ENCODE measurements around the gene CALY.
A peak's percentile ranks its signal among the peaks of the same experiment; 100 is the strongest.

The CALY gene

GRCh38 chr10:133361773-133362441 lies 25.2 kb upstream of the CALY start:
- peak overlapping the region; percentile 39 for H3K4me3 Mint-ChIP-seq
- no peak for DNase-seq (ENCODE audit: low spot score in 2 of 2)
- peaks cover 11% of the 10 kb centered on the region for H3K4me1 Mint-ChIP-seq
- no peaks in the 10 kb centered on the region for H3K27me3 Mint-ChIP-seq
- H3K36me3 Mint-ChIP-seq (ENCODE audit: insufficient read depth): peaks cover 9% of the 10 kb centered on the region
- ATAC-seq (replicated peaks; ENCODE audit: extremely low read depth, poor library complexity, severe bottlenecking): no peak
- H3K9me3 Mint-ChIP-seq: no peaks in the 10 kb centered on the region
- H3K27ac Mint-ChIP-seq (ENCODE audit: low read depth): peak overlapping the region; percentile 81

DNA sequence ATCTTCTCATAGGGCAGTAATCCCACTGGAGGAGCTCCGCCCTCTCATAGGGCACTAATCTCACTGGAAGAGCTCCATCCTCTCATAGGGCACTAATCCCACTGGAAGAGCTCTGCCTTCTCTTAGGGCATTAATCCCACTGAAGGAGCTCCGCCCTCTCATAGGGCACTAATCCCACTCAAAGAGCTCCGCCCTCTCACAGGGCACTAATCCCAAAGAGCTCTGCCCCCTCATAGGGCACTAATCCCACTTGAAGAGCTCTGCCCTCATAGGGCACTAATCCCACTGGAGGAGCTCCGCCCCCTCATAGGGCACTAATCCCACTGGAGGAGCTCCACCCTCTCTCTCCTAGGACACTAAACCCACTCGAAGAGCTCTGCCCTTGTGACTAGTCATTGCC lies 24.5 kb upstream of the CALY start:
- H3K27me3 Mint-ChIP-seq: no peaks in the 10 kb centered on the region

DNA sequence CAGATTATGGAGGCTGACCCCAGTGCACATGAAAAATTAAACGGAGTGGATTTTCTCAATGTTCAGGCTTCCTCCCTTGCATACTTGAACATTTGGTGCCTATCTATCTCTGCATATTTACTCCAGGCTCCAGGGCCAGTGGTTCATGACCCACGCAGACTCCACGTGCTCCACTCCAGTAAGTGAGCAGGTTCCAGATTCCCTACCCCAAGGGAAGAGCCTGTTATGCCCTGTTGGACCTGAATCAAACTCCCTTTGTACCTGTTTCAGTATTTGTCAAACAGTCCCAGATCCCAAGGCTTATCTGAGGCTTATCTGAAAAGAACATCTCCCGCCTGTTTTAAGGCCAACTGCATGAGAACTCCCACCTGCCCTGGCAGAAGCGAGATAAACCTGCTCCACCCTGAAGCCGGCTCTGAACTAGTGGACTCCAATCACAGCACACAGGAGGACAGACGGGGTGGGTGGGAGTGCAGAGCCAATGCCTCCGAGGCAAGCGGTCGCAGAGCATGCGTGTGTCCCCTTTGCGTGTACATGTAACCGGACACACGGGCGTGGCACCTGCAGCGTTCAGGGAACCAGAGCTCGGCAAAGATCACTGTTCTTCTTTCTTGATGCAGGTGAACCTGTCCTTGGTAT lies 23.4 kb upstream of the CALY start:
- DNase-seq (ENCODE audit: low spot score in 2 of 2) (no peak), ATAC-seq (replicated peaks; ENCODE audit: extremely low read depth, poor library complexity, severe bottlenecking) (no peak)
- Mint-ChIP-seq H3K4me1 (peaks cover 16% of the 10 kb centered on the region), H3K4me3 (no peak overlapping the region), H3K27me3 (no peaks in the 10 kb centered on the region), H3K9me3 (no peaks in the 10 kb centered on the region), H3K27ac (ENCODE audit: low read depth) (peak overlapping the region; percentile 64), H3K36me3 (ENCODE audit: insufficient read depth) (peaks cover 8% of the 10 kb centered on the region)

More for the DNA sequence above, 24.5 kb upstream of the CALY start:
- peak overlapping the region; percentile 81 for H3K27ac Mint-ChIP-seq (ENCODE audit: low read depth)
- H3K9me3 Mint-ChIP-seq: no peaks in the 10 kb centered on the region
- H3K4me3 Mint-ChIP-seq: peak overlapping the region; percentile 39
- ATAC-seq (replicated peaks; ENCODE audit: extremely low read depth, poor library complexity, severe bottlenecking) (no peak), DNase-seq (ENCODE audit: low spot score in 2 of 2) (no peak)
- H3K4me1 Mint-ChIP-seq: peaks cover 12% of the 10 kb centered on the region
- H3K36me3 Mint-ChIP-seq (ENCODE audit: insufficient read depth): peaks cover 9% of the 10 kb centered on the region

GRCh38 chr10:133359554-133359971 lies 22.9 kb upstream of the CALY start:
- Mint-ChIP-seq H3K27ac (ENCODE audit: low read depth) (no peak overlapping the region), H3K36me3 (ENCODE audit: insufficient read depth) (peaks cover 8% of the 10 kb centered on the region), H3K9me3 (no peaks in the 10 kb centered on the region), H3K27me3 (no peaks in the 10 kb centered on the region), H3K4me1 (peaks cover 16% of the 10 kb centered on the region), H3K4me3 (no peak overlapping the region)
- ATAC-seq (replicated peaks; ENCODE audit: extremely low read depth, poor library complexity, severe bottlenecking) (no peak), DNase-seq (ENCODE audit: low spot score in 2 of 2) (no peak)

GRCh38 chr10:133358925-133359310 lies 22.2 kb upstream of the CALY start:
- peak overlapping the region; percentile 16 for H3K4me3 Mint-ChIP-seq
- no peak for ATAC-seq (replicated peaks; ENCODE audit: extremely low read depth, poor library complexity, severe bottlenecking)
- peaks cover 16% of the 10 kb centered on the region for H3K4me1 Mint-ChIP-seq
- H3K36me3 Mint-ChIP-seq (ENCODE audit: insufficient read depth): peaks cover 6% of the 10 kb centered on the region
- no peaks in the 10 kb centered on the region for H3K27me3 Mint-ChIP-seq
- DNase-seq (ENCODE audit: low spot score in 2 of 2): no peak
- H3K9me3 Mint-ChIP-seq: no peaks in the 10 kb centered on the region
- no peak overlapping the region for H3K27ac Mint-ChIP-seq (ENCODE audit: low read depth)

DNA sequence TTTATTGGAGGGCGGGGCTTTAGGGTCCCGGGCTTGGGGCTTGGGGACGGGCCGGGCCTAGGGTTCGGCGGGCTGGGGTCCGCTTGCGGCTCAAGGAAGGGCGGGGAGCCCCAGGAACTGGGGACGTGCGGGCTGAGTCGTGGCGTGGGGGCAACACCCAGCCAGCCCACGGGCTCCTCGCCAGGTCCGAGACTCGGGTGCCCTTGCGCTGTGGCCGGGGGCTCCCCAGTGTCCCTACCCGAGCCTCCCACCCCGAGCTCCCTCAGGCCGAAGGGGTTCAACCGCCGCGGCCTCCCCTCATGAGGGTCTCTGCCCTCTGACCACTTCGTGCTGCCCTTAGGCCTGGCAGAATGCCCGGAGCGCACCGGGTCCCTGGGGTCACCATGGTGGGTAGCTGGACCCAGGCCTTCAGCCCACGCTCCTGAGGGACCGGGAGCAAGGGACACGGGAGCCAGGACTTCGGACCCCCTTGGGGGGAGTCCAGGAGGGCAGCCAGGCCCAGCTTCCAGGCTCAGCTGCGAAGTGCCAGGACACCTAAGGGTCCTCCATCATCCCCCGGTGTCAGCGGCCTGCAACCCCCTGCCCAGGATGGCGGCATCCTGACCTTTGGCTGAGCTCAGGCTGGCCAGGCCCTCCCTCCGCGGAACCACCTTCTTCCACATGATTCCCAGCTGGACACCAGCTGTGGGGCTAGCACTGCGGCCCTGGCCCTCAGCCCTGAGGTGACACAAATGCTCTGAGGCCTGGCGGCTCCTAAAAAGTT lies 21.6 kb upstream of the CALY start:
- Mint-ChIP-seq H3K27me3 (no peaks in the 10 kb centered on the region), H3K27ac (ENCODE audit: low read depth) (no peak overlapping the region), H3K36me3 (ENCODE audit: insufficient read depth) (peaks cover 5% of the 10 kb centered on the region), H3K4me1 (peaks cover 16% of the 10 kb centered on the region), H3K4me3 (peak overlapping the region; percentile 63), H3K9me3 (no peaks in the 10 kb centered on the region)
- DNase-seq (ENCODE audit: low spot score in 2 of 2): no peak
- ATAC-seq (replicated peaks; ENCODE audit: extremely low read depth, poor library complexity, severe bottlenecking): no peak

DNA sequence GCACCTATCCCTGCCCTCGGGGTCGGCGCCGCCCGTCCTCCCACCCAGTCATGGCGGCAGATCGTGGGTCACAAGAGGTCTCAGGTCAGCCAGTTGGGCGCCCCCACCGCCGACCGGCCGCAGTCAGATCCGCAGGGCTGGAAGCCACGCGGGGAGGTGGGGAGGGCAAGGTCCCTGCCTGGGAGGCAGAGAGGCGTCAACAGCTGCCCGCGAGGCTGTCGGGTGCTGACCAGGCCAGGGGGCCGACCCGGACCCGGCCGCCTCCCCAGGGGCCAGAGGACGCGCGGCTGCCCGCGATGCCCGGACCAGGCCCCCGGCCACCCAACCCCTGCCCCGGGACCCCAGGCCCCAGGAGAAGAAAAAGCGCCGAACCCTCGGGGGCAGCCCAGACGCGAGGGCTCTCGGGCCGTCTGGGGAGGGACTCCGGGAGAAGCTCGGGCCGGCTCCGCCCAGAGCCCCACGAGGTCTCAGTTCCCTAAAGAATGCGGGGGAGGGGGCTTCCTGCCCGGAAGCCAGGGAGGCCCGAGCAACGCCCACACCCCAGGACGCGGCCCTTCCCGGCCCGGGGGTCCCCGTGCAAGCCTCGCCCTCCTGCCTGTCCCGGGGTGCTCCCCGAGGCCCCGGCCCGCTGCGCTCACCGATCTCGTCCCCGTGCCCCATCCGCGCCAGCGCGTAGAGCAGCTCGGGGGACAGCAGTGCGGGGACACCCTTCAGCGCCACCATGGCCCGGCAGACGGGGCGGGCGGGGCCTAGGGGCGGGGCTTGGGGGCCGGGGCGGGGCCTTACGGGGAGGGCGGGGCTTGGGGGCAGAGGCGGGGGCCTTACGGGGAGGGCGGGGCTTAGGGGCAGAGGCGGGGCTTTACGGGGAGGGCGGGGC lies 20.8 kb upstream of the CALY start, which contains the start of gene FUOM:
Gene FUOM, minus strand, starts transcription at position 735 of the 877 bp plus-strand sequence. Its CDS starts 12 bp downstream, at position 723.
- H3K36me3 Mint-ChIP-seq (ENCODE audit: insufficient read depth): peaks cover 5% of the 10 kb centered on the region
- H3K27ac Mint-ChIP-seq (ENCODE audit: low read depth): no peak within 1 kb of the TSS
- H3K4me1 Mint-ChIP-seq: peaks cover 16% of the 10 kb centered on the region
- H3K9me3 Mint-ChIP-seq: no peaks in the 10 kb centered on the region
- no peaks in the 10 kb centered on the region for H3K27me3 Mint-ChIP-seq
- ATAC-seq (replicated peaks; ENCODE audit: extremely low read depth, poor library complexity, severe bottlenecking) (peak; percentile 79), DNase-seq (ENCODE audit: low spot score in 2 of 2) (peak; percentile 46 to 53)
- H3K4me3 Mint-ChIP-seq: peak within 1 kb of the TSS; percentile 70

- ATAC-seq (replicated peaks; ENCODE audit: extremely low read depth, poor library complexity, severe bottlenecking): no peak
- Mint-ChIP-seq H3K36me3 (ENCODE audit: insufficient read depth) (peaks cover 5% of the 10 kb centered on the region), H3K4me1 (peaks cover 11% of the 10 kb centered on the region), H3K27me3 (no peaks in the 10 kb centered on the region), H3K9me3 (no peaks in the 10 kb centered on the region), H3K4me3 (peak overlapping the region; percentile 70), H3K27ac (ENCODE audit: low read depth) (no peak overlapping the region)
- DNase-seq (ENCODE audit: low spot score in 2 of 2): no peak
These were observed 20.0 kb upstream of the CALY start for GRCh38 chr10:133356549-133357284.

DNA sequence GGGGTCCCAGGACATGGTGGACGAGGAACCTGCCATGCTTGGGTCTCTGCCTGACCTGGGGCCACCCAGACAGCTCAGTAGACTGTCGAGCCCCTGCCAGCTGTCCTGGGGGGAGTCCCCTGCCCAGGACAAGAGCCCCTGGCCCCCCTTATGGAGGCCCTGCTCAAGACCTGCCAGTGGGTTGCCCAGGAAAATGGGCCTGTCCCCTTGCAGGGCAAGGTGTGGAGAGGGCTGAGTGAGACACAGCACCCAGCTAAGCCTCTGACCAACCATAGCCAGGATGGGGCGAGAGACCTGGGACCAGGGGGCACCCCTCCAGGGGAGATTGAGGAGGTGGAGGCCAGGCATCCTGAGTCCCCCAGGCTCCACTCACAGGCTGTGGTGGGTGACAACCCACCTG lies 19.3 kb upstream of the CALY start:
- Mint-ChIP-seq H3K27ac (ENCODE audit: low read depth) (no peak overlapping the region), H3K4me1 (peaks cover 5% of the 10 kb centered on the region), H3K9me3 (no peaks in the 10 kb centered on the region), H3K4me3 (peak overlapping the region; percentile 70), H3K36me3 (ENCODE audit: insufficient read depth) (peaks cover 5% of the 10 kb centered on the region), H3K27me3 (no peaks in the 10 kb centered on the region)
- DNase-seq (ENCODE audit: low spot score in 2 of 2): no peak
- no peak for ATAC-seq (replicated peaks; ENCODE audit: extremely low read depth, poor library complexity, severe bottlenecking)

- no peak for DNase-seq (ENCODE audit: low spot score in 2 of 2)
- Mint-ChIP-seq H3K4me1 (peaks cover 5% of the 10 kb centered on the region), H3K27ac (ENCODE audit: low read depth) (no peak overlapping the region), H3K9me3 (no peaks in the 10 kb centered on the region), H3K4me3 (no peak overlapping the region), H3K27me3 (no peaks in the 10 kb centered on the region), H3K36me3 (ENCODE audit: insufficient read depth) (peaks cover 5% of the 10 kb centered on the region)
- ATAC-seq (replicated peaks; ENCODE audit: extremely low read depth, poor library complexity, severe bottlenecking): no peak
These were observed 18.6 kb upstream of the CALY start for GRCh38 chr10:133355266-133355665.

- peaks cover 5% of the 10 kb centered on the region for H3K4me1 Mint-ChIP-seq
- H3K9me3 Mint-ChIP-seq: no peaks in the 10 kb centered on the region
- peaks cover 5% of the 10 kb centered on the region for H3K36me3 Mint-ChIP-seq (ENCODE audit: insufficient read depth)
- DNase-seq (ENCODE audit: low spot score in 2 of 2): no peak
- no peak for ATAC-seq (replicated peaks; ENCODE audit: extremely low read depth, poor library complexity, severe bottlenecking)
- H3K4me3 Mint-ChIP-seq: no peak overlapping the region
- no peak overlapping the region for H3K27ac Mint-ChIP-seq (ENCODE audit: low read depth)
- H3K27me3 Mint-ChIP-seq: peaks cover under 1% of the 10 kb centered on the region
These were observed 18.1 kb upstream of the CALY start for GRCh38 chr10:133354672-133355240.
